Inferior parietal cortex (tissue), 1 donor: ENCODE results near the gene EYA4.

Experiments used
- DNase-seq: peaks from one replicate; pipeline ENCODE4 v3.0.0-alpha.2; 2016; ENCODE audit errors: extremely low spot score

EYA4 gene

GRCh38 chr6:133241086-133241900, at the start of gene EYA4:
Gene EYA4, plus strand, starts transcription at chr6:133241357. Its CDS starts 33,424 bp downstream, at chr6:133274781.
- DNase-seq, result no peak

- no peak for DNase-seq
Measured at GRCh38 chr6:133193396-133193795, 47.8 kb upstream of the EYA4 start.

GRCh38 chr6:133198725-133199124, 42.4 kb upstream of the EYA4 start:
- DNase-seq, result no peak

GRCh38 chr6:133201231-133201630, 39.9 kb upstream of the EYA4 start:
- no peak for DNase-seq

GRCh38 chr6:133202610-133203343, 38.4 kb upstream of the EYA4 start:
- DNase-seq, result no peak

- DNase-seq, result no peak
Measured at GRCh38 chr6:133203344-133203697, 37.8 kb upstream of the EYA4 start.

- no peak for DNase-seq
Measured at GRCh38 chr6:133205304-133205703, 35.9 kb upstream of the EYA4 start.

GRCh38 chr6:133206942-133207341, 34.2 kb upstream of the EYA4 start:
- DNase-seq, result no peak

GRCh38 chr6:133207754-133208153, 33.4 kb upstream of the EYA4 start:
- no peak for DNase-seq

- DNase-seq, result no peak
Measured at GRCh38 chr6:133208183-133208755, 32.9 kb upstream of the EYA4 start.

GRCh38 chr6:133214267-133214666, 26.9 kb upstream of the EYA4 start:
- DNase-seq, result no peak

- DNase-seq, result no peak
Measured at GRCh38 chr6:133218852-133219251, 22.3 kb upstream of the EYA4 start.

- DNase-seq, result no peak
Measured at GRCh38 chr6:133223452-133224029, 17.6 kb upstream of the EYA4 start.

- no peak for DNase-seq
Measured at GRCh38 chr6:133225560-133225959, 15.6 kb upstream of the EYA4 start.

GRCh38 chr6:133227344-133227743, 13.8 kb upstream of the EYA4 start:
- no peak for DNase-seq

GRCh38 chr6:133230052-133230451, 11.1 kb upstream of the EYA4 start:
- no peak for DNase-seq

- DNase-seq, result no peak
Measured at GRCh38 chr6:133235221-133235620, 5.9 kb upstream of the EYA4 start.

GRCh38 chr6:133236932-133237331, 4.2 kb upstream of the EYA4 start:
- no peak for DNase-seq

- no peak for DNase-seq
Measured at GRCh38 chr6:133240511-133241085, 559 bp upstream of the EYA4 start.

- no peak for DNase-seq
Measured at GRCh38 chr6:133241901-133242636, 912 bp downstream of the EYA4 start.
